SK-N-SH treated with all-trans-retinoic acid at 6 μM for 48 hours (cell line): ENCODE data around the gene TNPO3.

Experiments used
- ATAC-seq: fragments of 200-7000 bp; cut with Tn5 transposase; 3 replicates; pipeline ENCODE4 v1.9.1; 2020; ENCODE audit warnings: mild to moderate bottlenecking, moderate library complexity
- ARNTL ChIP-seq: fragments of 450-650 bp; formaldehyde crosslinking; IDR thresholded peaks from 2 replicates; pipeline ENCODE4 v1.5.0; 2020; ENCODE audit warnings: low read depth, mild to moderate bottlenecking, moderate library complexity, borderline replicate concordance
- BACH2 ChIP-seq: fragments of 250-450 bp; sonication (Bioruptor Pico); IDR thresholded peaks from 2 replicates; pipeline ENCODE4 v1.9.0; 2021; ENCODE audit warnings: mild to moderate bottlenecking, borderline replicate concordance
- CSDC2 ChIP-seq: fragments of 250-450 bp; sonication (Bioruptor Pico); IDR thresholded peaks from 2 replicates; pipeline ENCODE4 v1.5.0; 2020; ENCODE audit warnings: mild to moderate bottlenecking, moderate library complexity
- ESRRG ChIP-seq: fragments of 250-450 bp; sonication (Bioruptor Pico); IDR thresholded peaks from 2 replicates; pipeline ENCODE4 v1.6.1; 2021; ENCODE audit warnings: mild to moderate bottlenecking
- GLIS3 ChIP-seq: fragments of 250-450 bp; sonication (Bioruptor Pico); IDR thresholded peaks from 2 replicates; pipeline ENCODE4 v1.5.0; 2020; ENCODE audit warnings: mild to moderate bottlenecking, moderate library complexity
- ISL1 ChIP-seq: fragments of 250-450 bp; sonication (Bioruptor Pico); IDR thresholded peaks from 2 replicates; pipeline ENCODE4 v2.1.2; 2022; ENCODE audit warnings: mild to moderate bottlenecking, moderate library complexity
- OSR1 ChIP-seq: fragments of 250-450 bp; sonication (Bioruptor Pico); IDR thresholded peaks from 2 replicates; pipeline ENCODE4 v1.8.0; 2022; ENCODE audit warnings: moderate library complexity, mild to moderate bottlenecking, inconsistent platforms
- RARB ChIP-seq: fragments of 250-450 bp; sonication (Bioruptor Pico); IDR thresholded peaks from 2 replicates; pipeline ENCODE4 v1.8.0; 2021; ENCODE audit warnings: mild to moderate bottlenecking, moderate library complexity
- SNAI2 ChIP-seq: fragments of 250-450 bp; sonication (Bioruptor Pico); IDR thresholded peaks from 2 replicates; pipeline ENCODE4 v1.5.0; 2020; ENCODE audit warnings: mild to moderate bottlenecking, moderate library complexity
- ZC3H10 ChIP-seq: fragments of 250-450 bp; sonication (Bioruptor Pico); IDR thresholded peaks from 2 replicates; pipeline ENCODE4 v1.5.1; 2021; ENCODE audit warnings: mild to moderate bottlenecking, moderate library complexity
- ZFP3 ChIP-seq: fragments of 250-450 bp; sonication (Bioruptor Pico); IDR thresholded peaks from 2 replicates; pipeline ENCODE4 v1.5.0; 2020; ENCODE audit warnings: mild to moderate bottlenecking, moderate library complexity
- ZFP30 ChIP-seq: fragments of 450-650 bp; formaldehyde crosslinking; IDR thresholded peaks from 2 replicates; pipeline ENCODE4 v1.5.0; 2022; ENCODE audit warnings: mild to moderate bottlenecking, moderate library complexity
- ZNF565 ChIP-seq: fragments of 450-650 bp; formaldehyde crosslinking; conservative IDR thresholded peaks from 2 replicates; pipeline ENCODE4 v1.5.0; 2020; ENCODE audit warnings: low read depth, mild to moderate bottlenecking, moderate library complexity
- ZNF70 ChIP-seq: fragments of 450-650 bp; formaldehyde crosslinking; IDR thresholded peaks from 2 replicates; pipeline ENCODE4 v1.5.0; 2020; ENCODE audit warnings: mild to moderate bottlenecking, moderate library complexity
- ZNF8 ChIP-seq: fragments of 450-650 bp; formaldehyde crosslinking; IDR thresholded peaks from 2 replicates; pipeline ENCODE4 v1.5.0; 2020; ENCODE audit warnings: mild to moderate bottlenecking, moderate library complexity
- TF ChIP-seq, protein P1 (sequence below): fragments of 250-450 bp; sonication (Bioruptor Pico); IDR thresholded peaks from 2 replicates; pipeline ENCODE4 v1.8.0; 2020; ENCODE audit warnings: mild to moderate bottlenecking, moderate library complexity, borderline replicate concordance
- TF ChIP-seq, protein P2 (sequence below): fragments of 250-450 bp; sonication (Bioruptor Pico); IDR thresholded peaks from 2 replicates; pipeline ENCODE4 v1.5.1; 2021; ENCODE audit warnings: mild to moderate bottlenecking, moderate library complexity
- TF ChIP-seq, protein P3 (sequence below): fragments of 250-450 bp; sonication (Bioruptor Pico); IDR thresholded peaks from 2 replicates; pipeline ENCODE4 v1.5.1; 2020; ENCODE audit warnings: low read depth, mild to moderate bottlenecking, moderate library complexity
- TF ChIP-seq, protein P4 (sequence below): fragments of 250-450 bp; sonication (Bioruptor Pico); IDR thresholded peaks from 2 replicates; pipeline ENCODE4 v1.5.0; 2020; ENCODE audit warnings: mild to moderate bottlenecking, moderate library complexity
- TF ChIP-seq, protein P5 (sequence below): fragments of 250-450 bp; sonication (Bioruptor Pico); IDR thresholded peaks from 2 replicates; pipeline ENCODE4 v1.8.0; 2021; ENCODE audit warnings: low read depth, mild to moderate bottlenecking, moderate library complexity, borderline replicate concordance

Gene TNPO3

DNA sequence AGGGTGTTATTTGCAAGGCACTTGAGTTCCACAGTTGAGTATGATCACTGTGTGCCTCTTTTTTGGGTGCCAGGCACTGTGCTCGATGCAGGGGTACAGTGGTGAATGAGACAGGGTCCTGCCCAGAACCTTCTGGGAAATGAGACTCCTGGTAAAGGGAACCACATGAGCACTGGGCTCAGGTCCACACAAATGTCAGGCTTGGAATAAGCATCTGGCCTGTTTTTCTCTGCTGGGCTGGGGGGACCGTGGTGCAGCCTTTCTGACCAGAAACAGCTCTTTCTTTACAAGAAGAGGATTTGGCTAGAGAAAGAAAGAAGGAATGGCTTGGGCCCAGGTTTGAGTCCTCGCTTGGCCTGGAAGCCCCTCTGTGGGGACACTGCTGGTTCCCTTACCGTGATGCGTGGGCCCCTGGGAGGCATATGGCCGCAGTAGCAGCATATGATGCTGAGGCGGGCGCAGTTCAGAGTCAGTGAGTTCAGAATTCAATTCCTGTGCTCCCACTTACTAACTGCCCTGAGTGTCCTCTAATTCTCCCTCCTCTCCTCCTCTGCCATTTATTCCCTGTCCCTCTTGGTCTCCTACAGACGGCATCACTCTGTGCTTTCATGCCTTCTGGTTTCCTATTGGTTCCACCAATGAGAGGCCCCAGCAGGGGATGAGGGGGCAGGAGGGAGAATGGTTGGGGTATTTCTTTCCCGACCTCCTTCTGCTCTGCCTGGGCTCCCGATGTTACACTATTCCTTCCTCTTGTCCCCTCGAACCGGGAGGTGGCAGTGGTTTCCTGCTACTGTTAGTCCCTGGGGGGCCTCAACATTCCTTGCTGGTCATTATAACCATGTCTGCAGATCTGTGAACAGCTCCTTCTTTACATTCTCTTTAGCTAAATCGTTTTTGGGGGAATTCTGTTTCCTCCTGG lies 134.8 kb downstream of the TNPO3 start:
- no peak for ATAC-seq
- TF ChIP-seq BACH2 (CRISPR knock-in tag) (no peak), ZNF70 (CRISPR knock-in tag) (no peak), ESRRG (CRISPR knock-in tag) (no peak), ARNTL (CRISPR knock-in tag) (no peak), ZNF565 (no peak), ISL1 (CRISPR knock-in tag) (no peak), ZFP3 (CRISPR knock-in tag) (no peak), RARB (CRISPR knock-in tag) (no peak), ZNF8 (CRISPR knock-in tag) (no peak), SNAI2 (CRISPR knock-in tag) (no peak), ZC3H10 (no peak), CSDC2 (no peak), ZFP30 (no peak), GLIS3 (no peak), OSR1 (no peak)
- TF ChIP-seq, protein P1, sequence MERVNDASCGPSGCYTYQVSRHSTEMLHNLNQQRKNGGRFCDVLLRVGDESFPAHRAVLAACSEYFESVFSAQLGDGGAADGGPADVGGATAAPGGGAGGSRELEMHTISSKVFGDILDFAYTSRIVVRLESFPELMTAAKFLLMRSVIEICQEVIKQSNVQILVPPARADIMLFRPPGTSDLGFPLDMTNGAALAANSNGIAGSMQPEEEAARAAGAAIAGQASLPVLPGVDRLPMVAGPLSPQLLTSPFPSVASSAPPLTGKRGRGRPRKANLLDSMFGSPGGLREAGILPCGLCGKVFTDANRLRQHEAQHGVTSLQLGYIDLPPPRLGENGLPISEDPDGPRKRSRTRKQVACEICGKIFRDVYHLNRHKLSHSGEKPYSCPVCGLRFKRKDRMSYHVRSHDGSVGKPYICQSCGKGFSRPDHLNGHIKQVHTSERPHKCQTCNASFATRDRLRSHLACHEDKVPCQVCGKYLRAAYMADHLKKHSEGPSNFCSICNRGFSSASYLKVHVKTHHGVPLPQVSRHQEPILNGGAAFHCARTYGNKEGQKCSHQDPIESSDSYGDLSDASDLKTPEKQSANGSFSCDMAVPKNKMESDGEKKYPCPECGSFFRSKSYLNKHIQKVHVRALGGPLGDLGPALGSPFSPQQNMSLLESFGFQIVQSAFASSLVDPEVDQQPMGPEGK (CRISPR knock-in tag), result no peak
- TF ChIP-seq, protein P2, sequence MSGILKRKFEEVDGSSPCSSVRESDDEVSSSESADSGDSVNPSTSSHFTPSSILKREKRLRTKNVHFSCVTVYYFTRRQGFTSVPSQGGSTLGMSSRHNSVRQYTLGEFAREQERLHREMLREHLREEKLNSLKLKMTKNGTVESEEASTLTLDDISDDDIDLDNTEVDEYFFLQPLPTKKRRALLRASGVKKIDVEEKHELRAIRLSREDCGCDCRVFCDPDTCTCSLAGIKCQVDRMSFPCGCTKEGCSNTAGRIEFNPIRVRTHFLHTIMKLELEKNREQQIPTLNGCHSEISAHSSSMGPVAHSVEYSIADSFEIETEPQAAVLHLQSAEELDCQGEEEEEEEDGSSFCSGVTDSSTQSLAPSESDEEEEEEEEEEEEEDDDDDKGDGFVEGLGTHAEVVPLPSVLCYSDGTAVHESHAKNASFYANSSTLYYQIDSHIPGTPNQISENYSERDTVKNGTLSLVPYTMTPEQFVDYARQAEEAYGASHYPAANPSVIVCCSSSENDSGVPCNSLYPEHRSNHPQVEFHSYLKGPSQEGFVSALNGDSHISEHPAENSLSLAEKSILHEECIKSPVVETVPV (CRISPR knock-in tag), result no peak
- TF ChIP-seq, protein P3, sequence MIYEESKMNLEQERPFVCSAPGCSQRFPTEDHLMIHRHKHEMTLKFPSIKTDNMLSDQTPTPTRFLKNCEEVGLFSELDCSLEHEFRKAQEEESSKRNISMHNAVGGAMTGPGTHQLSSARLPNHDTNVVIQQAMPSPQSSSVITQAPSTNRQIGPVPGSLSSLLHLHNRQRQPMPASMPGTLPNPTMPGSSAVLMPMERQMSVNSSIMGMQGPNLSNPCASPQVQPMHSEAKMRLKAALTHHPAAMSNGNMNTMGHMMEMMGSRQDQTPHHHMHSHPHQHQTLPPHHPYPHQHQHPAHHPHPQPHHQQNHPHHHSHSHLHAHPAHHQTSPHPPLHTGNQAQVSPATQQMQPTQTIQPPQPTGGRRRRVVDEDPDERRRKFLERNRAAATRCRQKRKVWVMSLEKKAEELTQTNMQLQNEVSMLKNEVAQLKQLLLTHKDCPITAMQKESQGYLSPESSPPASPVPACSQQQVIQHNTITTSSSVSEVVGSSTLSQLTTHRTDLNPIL (CRISPR knock-in tag), result no peak
- TF ChIP-seq, protein P4, sequence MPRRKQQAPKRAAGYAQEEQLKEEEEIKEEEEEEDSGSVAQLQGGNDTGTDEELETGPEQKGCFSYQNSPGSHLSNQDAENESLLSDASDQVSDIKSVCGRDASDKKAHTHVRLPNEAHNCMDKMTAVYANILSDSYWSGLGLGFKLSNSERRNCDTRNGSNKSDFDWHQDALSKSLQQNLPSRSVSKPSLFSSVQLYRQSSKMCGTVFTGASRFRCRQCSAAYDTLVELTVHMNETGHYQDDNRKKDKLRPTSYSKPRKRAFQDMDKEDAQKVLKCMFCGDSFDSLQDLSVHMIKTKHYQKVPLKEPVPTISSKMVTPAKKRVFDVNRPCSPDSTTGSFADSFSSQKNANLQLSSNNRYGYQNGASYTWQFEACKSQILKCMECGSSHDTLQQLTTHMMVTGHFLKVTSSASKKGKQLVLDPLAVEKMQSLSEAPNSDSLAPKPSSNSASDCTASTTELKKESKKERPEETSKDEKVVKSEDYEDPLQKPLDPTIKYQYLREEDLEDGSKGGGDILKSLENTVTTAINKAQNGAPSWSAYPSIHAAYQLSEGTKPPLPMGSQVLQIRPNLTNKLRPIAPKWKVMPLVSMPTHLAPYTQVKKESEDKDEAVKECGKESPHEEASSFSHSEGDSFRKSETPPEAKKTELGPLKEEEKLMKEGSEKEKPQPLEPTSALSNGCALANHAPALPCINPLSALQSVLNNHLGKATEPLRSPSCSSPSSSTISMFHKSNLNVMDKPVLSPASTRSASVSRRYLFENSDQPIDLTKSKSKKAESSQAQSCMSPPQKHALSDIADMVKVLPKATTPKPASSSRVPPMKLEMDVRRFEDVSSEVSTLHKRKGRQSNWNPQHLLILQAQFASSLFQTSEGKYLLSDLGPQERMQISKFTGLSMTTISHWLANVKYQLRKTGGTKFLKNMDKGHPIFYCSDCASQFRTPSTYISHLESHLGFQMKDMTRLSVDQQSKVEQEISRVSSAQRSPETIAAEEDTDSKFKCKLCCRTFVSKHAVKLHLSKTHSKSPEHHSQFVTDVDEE (CRISPR knock-in tag), result no peak
- TF ChIP-seq, protein P5, sequence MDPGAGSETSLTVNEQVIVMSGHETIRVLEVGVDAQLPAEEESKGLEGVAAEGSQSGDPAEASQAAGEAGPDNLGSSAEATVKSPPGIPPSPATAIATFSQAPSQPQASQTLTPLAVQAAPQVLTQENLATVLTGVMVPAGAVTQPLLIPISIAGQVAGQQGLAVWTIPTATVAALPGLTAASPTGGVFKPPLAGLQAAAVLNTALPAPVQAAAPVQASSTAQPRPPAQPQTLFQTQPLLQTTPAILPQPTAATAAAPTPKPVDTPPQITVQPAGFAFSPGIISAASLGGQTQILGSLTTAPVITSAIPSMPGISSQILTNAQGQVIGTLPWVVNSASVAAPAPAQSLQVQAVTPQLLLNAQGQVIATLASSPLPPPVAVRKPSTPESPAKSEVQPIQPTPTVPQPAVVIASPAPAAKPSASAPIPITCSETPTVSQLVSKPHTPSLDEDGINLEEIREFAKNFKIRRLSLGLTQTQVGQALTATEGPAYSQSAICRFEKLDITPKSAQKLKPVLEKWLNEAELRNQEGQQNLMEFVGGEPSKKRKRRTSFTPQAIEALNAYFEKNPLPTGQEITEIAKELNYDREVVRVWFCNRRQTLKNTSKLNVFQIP (CRISPR knock-in tag), result no peak

DNA sequence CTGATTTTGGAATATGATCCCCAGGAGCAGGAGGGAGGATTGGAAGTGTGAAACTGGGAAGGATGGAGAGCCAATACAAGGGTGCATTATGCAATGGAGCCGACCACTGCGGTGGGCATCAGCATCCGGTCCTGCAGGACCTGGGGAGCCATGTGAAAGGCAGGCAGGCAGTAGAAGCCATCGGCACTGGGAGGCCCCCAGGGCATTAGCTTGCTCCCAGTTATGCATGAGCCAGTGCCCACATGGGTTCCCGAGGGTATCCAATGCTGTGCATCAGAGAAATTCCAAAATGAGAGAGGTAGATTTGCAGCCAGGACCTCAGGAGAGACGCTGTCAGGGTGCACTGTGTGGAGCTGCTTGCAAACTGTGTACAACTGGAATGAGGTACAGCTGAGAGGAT lies 135.7 kb downstream of the TNPO3 start:
- no peak for ATAC-seq

More for the DNA sequence above, 135.7 kb downstream of the TNPO3 start:
- no peak for TF ChIP-seq ARNTL (CRISPR knock-in tag)
- no peak for TF ChIP-seq ZFP3 (CRISPR knock-in tag)
- TF ChIP-seq, protein P3 (CRISPR knock-in tag), result no peak
- no peak for TF ChIP-seq ZNF70 (CRISPR knock-in tag)
- TF ChIP-seq CSDC2, result no peak
